Inferior parietal cortex (tissue), 1 donor: ENCODE measurements around the gene CD209.
"Not testable (repeated sequence)": the region's sequence is repeated elsewhere in the genome, so short reads cannot be mapped to it uniquely, and the experiment has no call there.

ENCODE experiments used
- DNase-seq: peaks from one replicate; pipeline ENCODE4 v3.0.0-alpha.2; 2016; ENCODE audit errors: extremely low spot score

Gene CD209

GRCh38 chr19:7746903-7747884, at the start of gene CD209:
Gene CD209, minus strand, starts transcription at chr19:7747534. Its CDS starts 23 bp downstream, at chr19:7747511.
- no peak for DNase-seq

- no peak for DNase-seq
Observed at GRCh38 chr19:7795555-7796161, 48.3 kb upstream of the CD209 start.

GRCh38 chr19:7793493-7793892, 46.2 kb upstream of the CD209 start:
- DNase-seq: no peak

GRCh38 chr19:7792701-7793100, 45.4 kb upstream of the CD209 start:
- not testable (repeated sequence) for DNase-seq

GRCh38 chr19:7792281-7792680, 44.9 kb upstream of the CD209 start:
- no peak for DNase-seq

GRCh38 chr19:7790416-7790815, 43.1 kb upstream of the CD209 start:
- no peak for DNase-seq

GRCh38 chr19:7789447-7789846, 42.1 kb upstream of the CD209 start:
- DNase-seq: no peak

- DNase-seq: no peak
Observed at GRCh38 chr19:7788933-7789323, 41.6 kb upstream of the CD209 start.

GRCh38 chr19:7788178-7788932, 41.0 kb upstream of the CD209 start:
- no peak for DNase-seq

- DNase-seq: no peak
Observed at GRCh38 chr19:7787602-7788177, 40.4 kb upstream of the CD209 start.

GRCh38 chr19:7787141-7787540, 39.8 kb upstream of the CD209 start:
- DNase-seq: no peak

- no peak for DNase-seq
Observed at GRCh38 chr19:7784856-7785255, 37.5 kb upstream of the CD209 start.

- no peak for DNase-seq
Observed at GRCh38 chr19:7783991-7784423, 36.7 kb upstream of the CD209 start.

- DNase-seq: no peak
Observed at GRCh38 chr19:7781157-7781556, 33.8 kb upstream of the CD209 start.

- no peak for DNase-seq
Observed at GRCh38 chr19:7779631-7780486, 32.5 kb upstream of the CD209 start.

- DNase-seq: no peak
Observed at GRCh38 chr19:7778081-7778480, 30.7 kb upstream of the CD209 start.

- no peak for DNase-seq
Observed at GRCh38 chr19:7775761-7776160, 28.4 kb upstream of the CD209 start.

GRCh38 chr19:7773841-7774240, 26.5 kb upstream of the CD209 start:
- DNase-seq: no peak

GRCh38 chr19:7772752-7773291, 25.5 kb upstream of the CD209 start:
- DNase-seq: no peak

GRCh38 chr19:7771072-7771471, 23.7 kb upstream of the CD209 start:
- no peak for DNase-seq

GRCh38 chr19:7769171-7769570, 21.8 kb upstream of the CD209 start:
- no peak for DNase-seq
